HCT116 (cell line): ENCODE measurements around the gene AK4. TPM values are rescaled to one million over a fixed set of nuclear protein-coding genes. Genes with fewer than 3 reads are reported as not detected.

Experiments
- ATAC-seq: fragments of 200-7000 bp; cut with Tn5 transposase; 2 replicates; pipeline ENCODE4 v1.9.1; 2020; ENCODE audit warnings: mild to moderate bottlenecking, moderate library complexity
- BruUV-seq: library from RNA; stranded (reverse); fragments of 400-500 nt; replicated peaks from 2 replicates; lab custom pipeline; 2021; lab: Mats Ljungman, UMichigan
- CTCF ChIA-PET: fragments of 300-600 bp; sonication (Branson Sonifier 250); formaldehyde crosslinking; loops from one replicate; lab custom pipeline; 2021; ENCODE audit warnings: antibody characterized with exemption; lab: Charles Lee
- POLR2A ChIA-PET: fragments of 300-600, 350-600 bp; sonication (Branson Sonifier 250); formaldehyde crosslinking; loops from one replicate; lab custom pipeline; 2021; ENCODE audit warnings: antibody characterized with exemption; lab: Charles Lee
- RAD21 ChIA-PET, 2 experiments: fragments of 300-600 bp; sonication (Branson Sonifier 250); formaldehyde crosslinking; loops; one replicate each; lab custom pipeline; 2023; ENCODE audit warnings: low total read pairs in 2 of 2; ENCODE audit not compliant: uncharacterized antibody in 2 of 2, unreplicated experiment in 2 of 2, low non-redundant PET in 1 of 2; lab: Charles Lee
- DNase-seq: peaks from one replicate; pipeline ENCODE4 v3.0.0-alpha.2; 2010; ENCODE audit warnings: low read depth, low spot score
- H2AFZ ChIP-seq: fragments of 200-600 bp; shearing (Covaris generic), sonication (generic); 2 replicates; pipeline ENCODE4 v1.6.1; 2017; ENCODE audit warnings: low read depth, mixed run types, mixed read lengths, antibody characterized with exemption, low read length; ENCODE audit not compliant: poor library complexity, severe bottlenecking
- H3K27ac ChIP-seq: 2 replicates; pipeline ENCODE4 v1.5.1; 2012; ENCODE audit warnings: low read depth, low read length
- H3K27me3 ChIP-seq: fragments of 200-600 bp; sonication (generic); 2 replicates; pipeline ENCODE4 v1.6.1; 2016; ENCODE audit warnings: mixed run types, low read length, mixed read lengths; ENCODE audit not compliant: insufficient read depth
- H3K36me3 ChIP-seq, 2 experiments: fragments of 200-500 bp in 1 of 2; fragments of 200-600 bp in 1 of 2; sonication (Bioruptor generic) in 1 of 2; sonication (generic) in 1 of 2; 2 replicates each; pipeline versions ENCODE4 v1.5.1 to v1.6.1; 2014 to 2016; ENCODE audit warnings: low read length in 2 of 2, inconsistent platforms in 1 of 2, mixed read lengths in 1 of 2, mixed run types in 1 of 2; ENCODE audit not compliant: insufficient read depth in 2 of 2, control insufficient read depth in 1 of 2
- H3K4me1 ChIP-seq, 2 experiments: fragments of 200-600 bp in 1 of 2; sonication (generic) in 1 of 2; 2 replicates each; pipeline versions ENCODE4 v1.5.1 to v1.6.1; 2012 to 2017; ENCODE audit warnings: low read length in 2 of 2, inconsistent platforms in 1 of 2, mild to moderate bottlenecking in 1 of 2, mixed read lengths in 1 of 2, mixed run types in 1 of 2, moderate library complexity in 1 of 2; ENCODE audit not compliant: insufficient read depth in 2 of 2, control insufficient read depth in 1 of 2
- H3K4me2 ChIP-seq: fragments of 200-600 bp; sonication (generic); 2 replicates; pipeline ENCODE4 v1.6.1; 2017; ENCODE audit warnings: mixed run types, low read length, mixed read lengths
- H3K4me3 ChIP-seq, 2 experiments: fragments of 200-600 bp in 1 of 2; sonication (generic) in 1 of 2; replicated peaks in 1 of 2; 2 replicates each; pipeline ENCODE4 v1.5.1; 2011 to 2016; ENCODE audit warnings: low read length in 2 of 2, control low read depth in 1 of 2, low read depth in 1 of 2, mild to moderate bottlenecking in 1 of 2, mixed read lengths in 1 of 2, mixed run types in 1 of 2
- H3K79me2 ChIP-seq: fragments of 200-600 bp; sonication (generic); 2 replicates; pipeline ENCODE4 v1.6.1; 2017; ENCODE audit warnings: mild to moderate bottlenecking, mixed run types, low read length, moderate library complexity, mixed read lengths; ENCODE audit not compliant: insufficient read depth
- H3K9ac ChIP-seq: fragments of 200-600 bp; sonication (generic); 2 replicates; pipeline ENCODE4 v1.6.1; 2016; ENCODE audit warnings: low read length, mixed read lengths
- H3K9me2 ChIP-seq: fragments of 200-600 bp; sonication (generic), shearing (Covaris generic); 2 replicates; pipeline ENCODE4 v1.6.1; 2017; ENCODE audit warnings: mixed run types, mild to moderate bottlenecking, moderate library complexity; ENCODE audit not compliant: insufficient read depth
- H3K9me3 ChIP-seq, 2 experiments: fragments of 200-500 bp in 1 of 2; fragments of 200-600 bp in 1 of 2; sonication (Bioruptor generic) in 1 of 2; sonication (generic) in 1 of 2; 2 replicates each; pipeline ENCODE4 v1.6.1; 2014 to 2017; ENCODE audit warnings: low read length in 2 of 2, mixed read lengths in 2 of 2, inconsistent platforms in 1 of 2, low read depth in 1 of 2, mild to moderate bottlenecking in 1 of 2, mixed run types in 1 of 2, moderate library complexity in 1 of 2; ENCODE audit not compliant: control insufficient read depth in 1 of 2, insufficient read depth in 1 of 2
- H4K20me1 ChIP-seq: fragments of 200-600 bp; sonication (generic), shearing (Covaris generic); 2 replicates; pipeline ENCODE4 v1.6.1; 2017; ENCODE audit warnings: mixed run types, mild to moderate bottlenecking, moderate library complexity; ENCODE audit not compliant: insufficient read depth
- ATF3 ChIP-seq: IDR thresholded peaks from 2 replicates; pipeline ENCODE4 v1.6.1; 2012
- ELF1 ChIP-seq: IDR thresholded peaks from 2 replicates; pipeline ENCODE4 v1.6.1; 2012; ENCODE audit warnings: low read depth, borderline replicate concordance
- EZH2 ChIP-seq: fragments of 200-600 bp; sonication (generic); IDR thresholded peaks from 2 replicates; pipeline ENCODE4 v1.6.1; 2017; ENCODE audit warnings: antibody characterized with exemption, mixed run types
- JUND ChIP-seq: IDR thresholded peaks from 2 replicates; pipeline ENCODE4 v1.6.1; 2012
- MAX ChIP-seq: IDR thresholded peaks from 2 replicates; pipeline ENCODE4 v1.6.1; 2012
- POLR2A ChIP-seq: IDR thresholded peaks from 2 replicates; pipeline ENCODE4 v1.7.0; 2011; ENCODE audit warnings: borderline replicate concordance; ENCODE audit not compliant: insufficient read depth, insufficient read length; ENCODE audit errors: extremely low read depth
- RAD21 ChIP-seq: IDR thresholded peaks from 2 replicates; pipeline ENCODE4 v1.6.1; 2012; ENCODE audit warnings: low read depth, mild to moderate bottlenecking
- REST ChIP-seq: IDR thresholded peaks from 2 replicates; pipeline ENCODE4 v1.6.1; 2012; ENCODE audit warnings: low read depth
- SRF ChIP-seq: IDR thresholded peaks from 2 replicates; pipeline ENCODE4 v1.6.1; 2012; ENCODE audit warnings: low read depth
- YY1 ChIP-seq: IDR thresholded peaks from 2 replicates; pipeline ENCODE4 v1.6.1; 2011; ENCODE audit warnings: low read length, low read depth, moderate library complexity, mild to moderate bottlenecking; ENCODE audit not compliant: insufficient replicate concordance; ENCODE audit errors: extremely low read depth
- ZBTB33 ChIP-seq: IDR thresholded peaks from 2 replicates; pipeline ENCODE4 v1.6.1; 2011; ENCODE audit warnings: mild to moderate bottlenecking, low read length, moderate library complexity; ENCODE audit not compliant: insufficient replicate concordance; ENCODE audit errors: extremely low read depth
- ZFX ChIP-seq: fragments of 450-650 bp; IDR thresholded peaks from 2 replicates; pipeline ENCODE4 v1.6.1; 2017
- ZNF274 ChIP-seq: fragments of 200-500 bp; sonication (Bioruptor generic); IDR thresholded peaks from 2 replicates; pipeline ENCODE4 v1.6.1; 2014; ENCODE audit warnings: mild to moderate bottlenecking, low read depth, low read length, inconsistent platforms
- intact Hi-C: fragments of 100-400 bp; cut with micrococcal nuclease; formaldehyde crosslinking; loops from 2 replicates; pipeline ENCODE4 v1.10.0; 2022
- total RNA-seq: library from RNA; stranded (reverse); gene quantifications from one replicate; pipeline ENCODE4 v1.2.1, GENCODE V29; 2021; ENCODE audit not compliant: unreplicated experiment

Gene AK4
- total RNA-seq, 1 experiment from 2014 or later, result 51.5 TPM

- TF ChIP-seq REST (no peak), ZFX (no peak), ELF1 (no peak), SRF (no peak), RAD21 (no peak), ZBTB33 (no peak), ATF3 (no peak), EZH2 (no peak), ZNF274 (no peak), JUND (no peak), YY1 (no peak), POLR2A (no peak), MAX (no peak)
- H3K79me2 ChIP-seq, result peaks cover 88% of the 10 kb centered on the region
These were observed 34.8 kb downstream of the AK4 start for GRCh38 chr1:65182658-65183268.

More at GRCh38 chr1:65182658-65183268, 34.8 kb downstream of the AK4 start:
- peaks cover 18 to 24% of the 10 kb centered on the region in 2 experiments for H3K4me1 ChIP-seq
- DNase-seq, result no peak
- H3K9ac ChIP-seq, result no peak overlapping the region
- H3K9me3 ChIP-seq, result no peaks in the 10 kb centered on the region
- BruUV-seq, result no TSS peak
- H3K36me3 ChIP-seq, result no peaks in the 10 kb centered on the region
- no peaks in the 10 kb centered on the region for H3K9me2 ChIP-seq
- H3K27me3 ChIP-seq, result no peaks in the 10 kb centered on the region
- no peak overlapping the region for H3K4me2 ChIP-seq
- ChIA-PET POLR2A (no interaction called here), RAD21 (no interaction called here), CTCF (no interaction called here)
- H3K4me3 ChIP-seq, result no peak overlapping the region
- ATAC-seq, result no peak
- no peaks in the 10 kb centered on the region for H4K20me1 ChIP-seq
- H2AFZ ChIP-seq, result no peak overlapping the region
- no peak overlapping the region for H3K27ac ChIP-seq
- intact Hi-C loops, result no loop called here
